ENCODE measurements around the gene PCLO. TPM values are rescaled to one million over a fixed set of nuclear protein-coding genes. Genes with fewer than 3 reads are reported as not detected.

The PCLO gene
- total RNA-seq, 1 experiment from 2014 or later = 3.1 TPM

GRCh38 chr7:83210479-83210878, 47.8 kb upstream of the PCLO start:
- no peak overlapping the region for H3K9ac ChIP-seq (ENCODE audit: extremely low read depth, insufficient read length, low read length)
- H3K79me1 ChIP-seq (ENCODE audit: insufficient read depth, low read depth, low read length, poor library complexity, severe bottlenecking) = no peaks in the 10 kb centered on the region
- H3K4me3 Mint-ChIP-seq = no peak overlapping the region
- no peaks in the 10 kb centered on the region for H3K9me3 ChIP-seq (ENCODE audit: control insufficient read depth, low read depth, low read length)
- H3K36me3 Mint-ChIP-seq (ENCODE audit: insufficient read depth in 1 of 3, low read depth in 3 of 3) = no peaks in the 10 kb centered on the region
- no peak for TF ChIP-seq CTCF (conservative IDR thresholded peaks at IDR 0.05)
- H3K23me2 ChIP-seq (ENCODE audit: insufficient read length, low read depth, low read length, poor library complexity, severe bottlenecking) = no peaks in the 10 kb centered on the region
- no peak overlapping the region for H2BK20ac ChIP-seq (ENCODE audit: low read depth, low read length, poor library complexity, severe bottlenecking)
- H2AK5ac ChIP-seq (ENCODE audit: insufficient read length, low read length) = no peak overlapping the region
- H3K18ac ChIP-seq (ENCODE audit: insufficient read length, low read depth, low read length) = no peak overlapping the region
- H3K9me3 Mint-ChIP-seq = no peaks in the 10 kb centered on the region
- H3K27ac Mint-ChIP-seq = no peak overlapping the region; a peak in 1 of 7 replicates
- H2BK120ac ChIP-seq (ENCODE audit: low read depth, low read length, poor library complexity, severe bottlenecking) = no peak overlapping the region
- H3K14ac ChIP-seq (ENCODE audit: insufficient read depth, low read length) = no peak overlapping the region
- H2BK12ac ChIP-seq (ENCODE audit: insufficient read length, low read depth, low read length) = no peak overlapping the region
- H3K4me1 ChIP-seq (ENCODE audit: insufficient read depth, low read length) = no peaks in the 10 kb centered on the region; the same call in 1 of the 2 replicates
- H2BK5ac ChIP-seq (ENCODE audit: insufficient read length, low read length) = no peak overlapping the region
- no peak overlapping the region for H4K8ac ChIP-seq (replicated peaks; ENCODE audit: insufficient read length, low read depth, low read length)
- H3K4me2 ChIP-seq (ENCODE audit: insufficient read depth, insufficient read length, low read length) = no peak overlapping the region
- no peak overlapping the region for H3K27ac ChIP-seq (ENCODE audit: insufficient read length, low read depth, low read length)
- H3K56ac ChIP-seq (ENCODE audit: insufficient read length, low read depth, low read length) = no peak overlapping the region
- no peak overlapping the region for H4K5ac ChIP-seq (ENCODE audit: insufficient read length, low read depth, low read length)
- H3K4ac ChIP-seq (ENCODE audit: low read depth, low read length) = no peak overlapping the region
- H3K23ac ChIP-seq (ENCODE audit: insufficient read length, low read depth, low read length) = no peak overlapping the region
- WGBS (ENCODE audit: extremely low coverage, insufficient read length, low lambda C conversion rate) = no CpG with 5 or more reads among the region's 3 CpGs
- no peaks in the 10 kb centered on the region for H3K79me2 ChIP-seq (ENCODE audit: insufficient read depth, low read length)
- no peak overlapping the region for H2BK15ac ChIP-seq (ENCODE audit: low read depth, low read length)
- H3K4me1 Mint-ChIP-seq = peaks cover 24 to 26% of the 10 kb centered on the region in 2 experiments
- no peak for DNase-seq
- H3K27me3 Mint-ChIP-seq (ENCODE audit: low read depth) = peaks cover 2% of the 10 kb centered on the region; the same call in 1 of the 2 replicates
- no peak overlapping the region for H2AFZ ChIP-seq (ENCODE audit: low read length)
- no peaks in the 10 kb centered on the region for H3K27me3 ChIP-seq (ENCODE audit: insufficient read depth, low read length)
- no peaks in the 10 kb centered on the region for H4K20me1 ChIP-seq (ENCODE audit: control insufficient read depth, insufficient read depth, insufficient read length)
- H4K91ac ChIP-seq (ENCODE audit: insufficient read length, low read depth, low read length) = no peak overlapping the region
- no peak overlapping the region for H3T11ph ChIP-seq (ENCODE audit: low read length)
